Heart right ventricle (tissue), 16 donors: ENCODE data around the gene LZIC. TPM values are rescaled to one million over a fixed set of nuclear protein-coding genes. Genes with fewer than 3 reads are reported as not detected.

Source experiments
- ATAC-seq, 8 donors: fragments of 200-7000 bp; cut with Tn5 transposase; one replicate each; pipeline ENCODE4 v1.9.1; 2020; ENCODE audit warnings: mild to moderate bottlenecking in 8 of 8, moderate library complexity in 8 of 8, moderate number of reproducible peaks in 1 of 8
- DNase-seq, 2 donors: peaks; one replicate each; pipeline ENCODE4 v3.0.0-alpha.2; 2020
- H3K27ac ChIP-seq, 10 donors: fragments of 200-600 bp; sonication (generic) in 2 of 10; one replicate each; pipeline versions ENCODE4 v1.5.0 to v1.8.0; 2020 to 2022; ENCODE audit warnings: mild to moderate bottlenecking in 3 of 10
- H3K27me3 ChIP-seq, 7 donors: fragments of 200-600 bp; one replicate each; pipeline ENCODE4 v1.8.0; 2021 to 2022; ENCODE audit warnings: mild to moderate bottlenecking in 2 of 7
- H3K36me3 ChIP-seq, 9 donors: fragments of 200-600 bp; sonication (generic) in 1 of 9; one replicate each; pipeline versions ENCODE4 v1.5.0 to v1.8.0; 2020 to 2022; ENCODE audit warnings: mild to moderate bottlenecking in 2 of 9
- H3K4me1 ChIP-seq, 9 donors: fragments of 200-600 bp; sonication (generic) in 1 of 9; one replicate each; pipeline versions ENCODE4 v1.5.0 to v1.8.0; 2020 to 2022; ENCODE audit warnings: mild to moderate bottlenecking in 4 of 9
- H3K4me3 ChIP-seq, 10 donors: fragments of 200-600 bp; sonication (generic) in 2 of 10; one replicate each; pipeline versions ENCODE4 v1.5.0 to v1.8.0; 2020 to 2022; ENCODE audit warnings: mild to moderate bottlenecking in 7 of 10, moderate library complexity in 2 of 10
- H3K9me3 ChIP-seq, 11 donors: fragments of 200-600 bp in 10 of 11; sonication (generic) in 2 of 11; one replicate each; pipeline versions ENCODE4 v1.5.0 to v1.8.0; 2013 to 2022; ENCODE audit warnings: mild to moderate bottlenecking in 2 of 11, control low read depth in 1 of 11, moderate library complexity in 1 of 11
- WGBS, 2 donors: extraction: QIAGEN DNeasy Blood & Tissue Kit; methylation state at CpG; one replicate each; pipeline ENCODE4 v1.1.7; 2013; ENCODE audit warnings: inconsistent platforms in 1 of 2; 5-methylcytosine and 5-hydroxymethylcytosine counted together
- intact Hi-C, 10 donors: fragments of 100-400 bp; cut with DNase I; formaldehyde crosslinking; loops; one replicate each; pipeline versions ENCODE4 v1.11.1 to v1.14.2; 2022
- polyA plus RNA-seq, 2 donors: library from polyadenylated mRNA; stranded (reverse); fragments of 200-250 nt; gene quantifications; one replicate each; pipeline ENCODE4 v1.2.3, GENCODE V29; 2013
- total RNA-seq, 10 donors: library from RNA; stranded (reverse); fragmentation: NEBNext Ultra II Directional in 3 of 10; extraction: Animal tissue kit (Norgen Biotek cat#: 25700) in 3 of 10; gene quantifications; one replicate each; pipeline versions ENCODE4 v1.2.1 to v1.2.4, GENCODE V29; 2021 to 2023
- TF ChIP-seq, protein P1 (sequence below), 9 donors: fragments of 200-600 bp; sonication (generic) in 2 of 9; IDR thresholded peaks; one replicate each; pipeline versions ENCODE4 v1.5.0 to v1.8.0; 2021 to 2022; ENCODE audit warnings: antibody characterized with exemption in 9 of 9, mild to moderate bottlenecking in 5 of 9, moderate library complexity in 1 of 9
- donor health status: Arrhythmogenic right ventricular cardiomyopathy.
- donor health status: ischemic (EF 13 %, LVEDD 7.1; RV severe dilation, severe dysfunction).
- donor health status: healthy with polysubstance abuse.
- donor health status: DM: no; HTN: yes; CAD: no.
- donor health status: DM: no; HTN: no; CAD: no.
- donor health status: ischemic (EF 25% LVEDD 6.9; RV normal size, moderate dysfunction).
- donor health status: ischemic (EF 25% LVEDD 5.7; RV mildly dilated, moderate dysfunction).
- donor health status: healthy.
- donor health status: DM: yes; HTN: yes; CAD: no.
- donor health status: Ischemic cardiomyopathy.
- donor health status: ischemic (EF 35%, LVEDD 5.7; RV mildly dilated, moderate dysfunction).
- donor health status: nonischemic (EF 11% LVEDD 7.7; RV severe dilation, severe dysfunction).
- donor health status: DM: yes; HTN: yes; CAD: no.
- donor health status: PGD.
- donor health status: ischemic (EF 29% LVEDD 5.4; RV normal size, mild dysfunction).
- donor health status: nonischemic (EF 23%, LVEDD 6.1; RV moderate dilation, normal function).

LZIC gene
- total and polyA plus RNA-seq, 12 donors = 13.4 to 38.0 (median 31.9) TPM

DNA sequence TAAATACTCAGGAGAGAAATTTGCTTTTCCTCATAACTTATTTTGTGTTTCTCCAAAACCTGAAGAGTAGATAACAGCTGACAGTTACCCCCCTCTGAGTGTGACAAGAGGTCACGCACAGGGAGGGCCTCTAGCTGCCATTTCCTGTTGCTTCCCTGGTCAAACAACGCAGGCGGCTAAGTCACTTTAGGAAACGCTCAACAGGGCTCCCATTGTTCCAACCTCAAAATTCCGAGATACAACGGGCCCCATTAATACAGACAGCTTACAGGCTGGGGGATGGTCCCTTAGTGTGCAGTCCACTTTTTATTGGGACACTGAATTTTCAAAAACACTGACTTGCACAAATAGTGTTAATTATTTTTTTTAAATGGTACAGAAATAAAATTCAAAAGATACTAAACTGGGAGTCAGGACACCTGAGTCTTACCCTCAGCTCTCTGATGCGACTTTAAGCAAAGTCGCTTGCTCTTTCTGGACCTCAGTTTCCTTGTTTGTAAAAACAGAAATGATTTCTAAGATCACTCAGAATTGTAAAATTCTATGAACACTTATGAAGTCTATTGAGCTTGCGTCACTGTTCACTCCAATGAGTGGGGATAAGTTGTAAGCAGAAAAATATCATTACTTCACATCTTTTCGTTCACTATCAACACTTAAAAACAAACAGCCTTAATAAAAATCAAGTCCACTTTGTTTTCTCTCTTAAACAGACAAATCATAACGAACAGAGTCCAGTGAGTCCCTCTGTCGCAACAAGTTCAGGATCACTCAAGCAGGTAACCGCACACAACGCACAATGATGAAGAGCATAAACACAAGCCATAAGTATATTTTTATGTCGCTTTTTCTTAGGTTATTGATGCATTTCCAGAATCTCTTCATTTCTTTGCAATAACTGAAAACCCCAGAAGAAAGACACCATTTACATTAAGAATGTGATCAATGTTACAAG, 13.5 kb downstream of the LZIC start:
- H3K4me3 ChIP-seq = no peak overlapping the region
- peak overlapping the region in 4 of 10 donors; percentile 8 to 48 (median 30) for H3K27ac ChIP-seq
- no peaks in the 10 kb centered on the region for H3K27me3 ChIP-seq
- peaks cover 0 to 91% (median 24%) of the 10 kb centered on the region in 9 donors for H3K36me3 ChIP-seq
- DNase-seq = no peak
- 69 to 74% methylated on average over 15 of the region's 15 CpGs for WGBS, 2 donors
- H3K9me3 ChIP-seq = no peaks in the 10 kb centered on the region
- peaks cover 0 to 7% (median 0%) of the 10 kb centered on the region in 9 donors for H3K4me1 ChIP-seq
- intact Hi-C loops = no loop called here
- TF ChIP-seq, protein P1, sequence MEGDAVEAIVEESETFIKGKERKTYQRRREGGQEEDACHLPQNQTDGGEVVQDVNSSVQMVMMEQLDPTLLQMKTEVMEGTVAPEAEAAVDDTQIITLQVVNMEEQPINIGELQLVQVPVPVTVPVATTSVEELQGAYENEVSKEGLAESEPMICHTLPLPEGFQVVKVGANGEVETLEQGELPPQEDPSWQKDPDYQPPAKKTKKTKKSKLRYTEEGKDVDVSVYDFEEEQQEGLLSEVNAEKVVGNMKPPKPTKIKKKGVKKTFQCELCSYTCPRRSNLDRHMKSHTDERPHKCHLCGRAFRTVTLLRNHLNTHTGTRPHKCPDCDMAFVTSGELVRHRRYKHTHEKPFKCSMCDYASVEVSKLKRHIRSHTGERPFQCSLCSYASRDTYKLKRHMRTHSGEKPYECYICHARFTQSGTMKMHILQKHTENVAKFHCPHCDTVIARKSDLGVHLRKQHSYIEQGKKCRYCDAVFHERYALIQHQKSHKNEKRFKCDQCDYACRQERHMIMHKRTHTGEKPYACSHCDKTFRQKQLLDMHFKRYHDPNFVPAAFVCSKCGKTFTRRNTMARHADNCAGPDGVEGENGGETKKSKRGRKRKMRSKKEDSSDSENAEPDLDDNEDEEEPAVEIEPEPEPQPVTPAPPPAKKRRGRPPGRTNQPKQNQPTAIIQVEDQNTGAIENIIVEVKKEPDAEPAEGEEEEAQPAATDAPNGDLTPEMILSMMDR (IDR thresholded peaks at IDR 0.05) = no peak
- ATAC-seq = peak in 4 of 8 donors; percentile 39 to 61 (median 48)

DNA sequence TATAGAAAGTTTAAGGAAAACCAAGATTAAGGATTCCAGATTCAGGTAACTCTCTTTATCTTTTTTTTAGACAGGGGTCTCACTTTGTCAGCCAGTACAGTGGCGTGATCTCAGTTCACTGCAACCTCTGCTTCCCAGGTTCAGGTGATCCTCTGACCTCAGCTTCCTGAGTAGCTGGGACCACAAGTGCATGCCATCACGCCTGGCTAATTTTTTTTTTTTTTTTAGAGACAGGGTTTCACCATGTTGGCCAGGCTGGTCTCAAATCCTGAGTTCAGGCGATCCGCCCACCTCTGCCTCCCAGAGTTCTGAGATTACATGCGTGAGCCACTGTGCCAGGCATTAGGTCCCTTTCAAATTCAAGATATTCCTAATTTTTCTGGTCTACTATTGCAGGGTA, 15.9 kb downstream of the LZIC start:
- 93 to 95% methylated on average over 5 of the region's 5 CpGs for WGBS, 2 donors
- intact Hi-C loops = no loop called here
- DNase-seq (no peak), ATAC-seq (no peak)
- peaks cover 0 to 67% (median 12%) of the 10 kb centered on the region in 9 donors for H3K36me3 ChIP-seq
- no peak overlapping the region for H3K4me3 ChIP-seq
- H3K9me3 ChIP-seq = no peaks in the 10 kb centered on the region
- TF ChIP-seq, protein P1 (IDR thresholded peaks at IDR 0.05) = no peak
- H3K4me1 ChIP-seq = peaks cover 0 to 14% (median 5%) of the 10 kb centered on the region in 9 donors
- H3K27ac ChIP-seq = no peak overlapping the region
- no peaks in the 10 kb centered on the region for H3K27me3 ChIP-seq

DNA sequence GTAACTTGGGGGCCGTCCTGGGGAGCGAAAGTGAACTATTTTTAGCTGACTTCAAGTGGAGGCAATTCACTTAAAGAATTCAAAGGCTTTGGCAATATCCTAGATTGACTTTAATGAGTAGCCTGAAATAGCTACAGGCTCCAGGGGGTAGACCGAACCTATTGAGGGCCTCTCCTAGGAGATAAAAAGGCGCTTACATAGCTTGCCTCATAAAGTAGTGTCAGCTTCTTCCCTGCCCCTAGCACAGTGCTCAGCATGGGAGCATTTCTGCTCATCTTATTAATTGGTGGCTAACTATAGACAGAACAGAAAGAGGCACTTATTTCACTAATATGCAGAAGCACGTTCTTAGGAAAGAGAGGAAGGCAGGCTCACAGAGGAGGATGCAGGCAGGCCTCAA, 20.8 kb downstream of the LZIC start:
- no peak overlapping the region for H3K4me3 ChIP-seq
- ATAC-seq (peak; percentile 52 to 94 (median 80)), DNase-seq (no peak)
- H3K9me3 ChIP-seq = no peaks in the 10 kb centered on the region
- no peaks in the 10 kb centered on the region for H3K27me3 ChIP-seq
- peak overlapping the region in 7 of 10 donors; percentile 12 to 75 (median 39) for H3K27ac ChIP-seq
- TF ChIP-seq, protein P1 (IDR thresholded peaks at IDR 0.05) = no peak
- H3K36me3 ChIP-seq = peaks cover 0 to 18% (median 0%) of the 10 kb centered on the region in 9 donors
- WGBS, 2 donors = 44 to 49% methylated on average over 5 of the region's 5 CpGs
- peaks cover 0 to 12% (median 5%) of the 10 kb centered on the region in 9 donors for H3K4me1 ChIP-seq
- intact Hi-C loops = no loop called here

DNA sequence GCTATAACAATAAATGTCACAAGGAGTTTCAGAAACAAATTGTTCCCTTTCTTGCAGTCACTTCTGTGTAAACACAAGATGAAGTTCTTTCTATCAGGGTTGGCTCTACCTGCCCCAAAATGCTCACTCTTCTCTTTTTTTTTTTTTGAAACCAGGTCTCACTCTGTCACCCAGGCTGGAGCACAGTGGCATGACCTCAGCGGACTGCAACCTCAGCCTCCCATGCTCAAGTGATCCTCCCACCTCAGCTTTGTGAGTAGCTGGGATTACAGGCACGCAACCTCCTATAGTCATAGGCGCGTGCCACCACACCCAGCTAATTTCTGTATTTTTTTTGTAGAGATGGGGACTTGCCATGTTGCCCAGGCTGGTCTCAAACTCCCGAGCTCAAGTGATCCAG, 22.6 kb downstream of the LZIC start:
- Histone ChIP-seq H3K27ac (no peak overlapping the region), H3K4me1 (peaks cover 0 to 12% (median 5%) of the 10 kb centered on the region in 9 donors), H3K27me3 (no peaks in the 10 kb centered on the region), H3K9me3 (no peaks in the 10 kb centered on the region), H3K4me3 (no peak overlapping the region), H3K36me3 (peaks cover 0 to 4% (median 0%) of the 10 kb centered on the region in 9 donors)
- TF ChIP-seq, protein P1 (IDR thresholded peaks at IDR 0.05) = no peak
- DNase-seq (no peak), ATAC-seq (no peak)
- 94% methylated on average over 5 of the region's 5 CpGs for WGBS, 2 donors
- intact Hi-C loops = no loop called here
